Right lobe of liver (tissue), 4 donors: ENCODE measurements around the gene ITPKC.

Experiments
- POLR2A ChIP-seq: fragments of 450-650 bp; IDR thresholded peaks from one replicate; pipeline ENCODE4 v1.6.1; 2017; ENCODE audit warnings: antibody characterized with exemption, mild to moderate bottlenecking
- TF ChIP-seq, protein P1 (sequence below), 4 donors: fragments of 200-600 bp in 3 of 4; fragments of 450-650 bp in 1 of 4; IDR thresholded peaks; one replicate each; pipeline versions ENCODE4 v1.5.1 to v1.8.0; 2016 to 2022; ENCODE audit warnings: antibody characterized with exemption in 4 of 4, mild to moderate bottlenecking in 2 of 4
- donor health status: DM: no; HTN: no; CAD: no.
- donor health status: DM: no; HTN: no; CAD: no.
- donor health status: DM: no; HTN: yes; CAD: no.

DNA sequence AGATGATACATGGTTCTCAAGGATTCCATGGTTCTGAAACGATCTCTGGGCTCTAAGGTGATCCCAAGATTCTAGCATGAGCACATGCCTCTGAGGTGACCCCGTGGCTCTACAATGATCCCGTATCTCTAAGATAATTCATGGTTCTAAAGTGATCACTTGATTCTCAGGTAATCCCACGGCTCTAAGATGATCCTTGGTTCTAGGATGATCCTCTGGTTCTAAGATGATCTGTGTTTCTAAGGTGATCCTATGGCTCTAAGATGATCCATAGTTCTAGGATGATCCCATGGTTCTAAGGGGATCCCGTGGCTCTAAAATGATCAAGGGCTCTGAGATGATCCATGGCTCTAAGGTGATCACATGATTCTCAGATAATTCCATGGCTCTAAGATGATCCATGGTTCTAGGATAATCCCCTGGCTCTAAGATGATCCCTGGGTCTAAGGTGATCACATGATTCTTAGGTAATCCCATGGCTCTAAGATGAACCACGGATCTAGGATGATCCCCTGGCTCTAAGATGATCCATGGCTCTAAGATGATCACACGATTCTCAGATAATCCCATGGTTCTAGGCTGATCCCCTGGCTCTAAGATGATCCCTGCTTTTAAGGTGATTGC lies 47.8 kb upstream of the ITPKC start:
- TF ChIP-seq, protein P1, sequence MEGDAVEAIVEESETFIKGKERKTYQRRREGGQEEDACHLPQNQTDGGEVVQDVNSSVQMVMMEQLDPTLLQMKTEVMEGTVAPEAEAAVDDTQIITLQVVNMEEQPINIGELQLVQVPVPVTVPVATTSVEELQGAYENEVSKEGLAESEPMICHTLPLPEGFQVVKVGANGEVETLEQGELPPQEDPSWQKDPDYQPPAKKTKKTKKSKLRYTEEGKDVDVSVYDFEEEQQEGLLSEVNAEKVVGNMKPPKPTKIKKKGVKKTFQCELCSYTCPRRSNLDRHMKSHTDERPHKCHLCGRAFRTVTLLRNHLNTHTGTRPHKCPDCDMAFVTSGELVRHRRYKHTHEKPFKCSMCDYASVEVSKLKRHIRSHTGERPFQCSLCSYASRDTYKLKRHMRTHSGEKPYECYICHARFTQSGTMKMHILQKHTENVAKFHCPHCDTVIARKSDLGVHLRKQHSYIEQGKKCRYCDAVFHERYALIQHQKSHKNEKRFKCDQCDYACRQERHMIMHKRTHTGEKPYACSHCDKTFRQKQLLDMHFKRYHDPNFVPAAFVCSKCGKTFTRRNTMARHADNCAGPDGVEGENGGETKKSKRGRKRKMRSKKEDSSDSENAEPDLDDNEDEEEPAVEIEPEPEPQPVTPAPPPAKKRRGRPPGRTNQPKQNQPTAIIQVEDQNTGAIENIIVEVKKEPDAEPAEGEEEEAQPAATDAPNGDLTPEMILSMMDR (IDR thresholded peaks at IDR 0.05), result no peak
- no peak for TF ChIP-seq POLR2A
